SK-N-SH (cell line): ENCODE measurements around the gene SPOUT1. TPM values are rescaled to one million over a fixed set of nuclear protein-coding genes. Genes with fewer than 3 reads are reported as not detected.
A peak's percentile ranks its signal among the peaks of the same experiment; 100 is the strongest.

Experiments used
- CTCF ChIA-PET: fragments of 300-600, 350-600 bp; formaldehyde crosslinking; extraction: SDS; loops from one replicate; lab custom pipeline; 2021; lab: Yijun Ruan, JAX
- POLR2A ChIA-PET: fragments of 350-600 bp; sonication (Branson Sonifier 250); formaldehyde crosslinking; extraction: SDS; loops from one replicate; lab custom pipeline; 2020; ENCODE audit warnings: antibody characterized with exemption, inconsistent platforms; lab: Yijun Ruan, JAX
- DNase-seq: peaks from one replicate; pipeline ENCODE4 v3.0.0; 2012
- H2AFZ ChIP-seq: fragments of 200-600 bp; sonication (generic); 2 replicates; pipeline ENCODE4 v1.8.1; 2016; ENCODE audit warnings: antibody characterized with exemption, mild to moderate bottlenecking, low read depth
- H3F3A ChIP-seq: fragments of 200-600 bp; sonication (generic); replicated peaks from 2 replicates; pipeline ENCODE3; 2016; ENCODE audit warnings: antibody characterized with exemption, mild to moderate bottlenecking; ENCODE audit not compliant: insufficient read depth
- H3K27ac ChIP-seq, 2 experiments: fragments of 200-500 bp in 1 of 2; fragments of 200-600 bp in 1 of 2; sonication (Bioruptor generic) in 1 of 2; sonication (generic), shearing (Covaris generic) in 1 of 2; 2 replicates each; pipeline versions ENCODE4 v1.5.1 to v1.6.1; 2014 to 2016; ENCODE audit warnings: low read depth in 2 of 2, inconsistent platforms in 1 of 2, low read length in 1 of 2, mild to moderate bottlenecking in 1 of 2, mixed read lengths in 1 of 2
- H3K27me3 ChIP-seq: fragments of 200-600 bp; sonication (generic), shearing (Covaris generic); 2 replicates; pipeline ENCODE4 v1.6.1; 2016; ENCODE audit warnings: mixed run types; ENCODE audit not compliant: insufficient read depth
- H3K36me3 ChIP-seq, 2 experiments: fragments of 200-500 bp in 1 of 2; fragments of 200-600 bp in 1 of 2; sonication (Bioruptor generic) in 1 of 2; sonication (generic) in 1 of 2; replicated peaks in 1 of 2; 2 replicates each; pipeline versions ENCODE3 to v1.5.1; 2014 to 2016; ENCODE audit warnings: low read length in 1 of 2, mild to moderate bottlenecking in 1 of 2; ENCODE audit not compliant: insufficient read depth in 2 of 2, control insufficient read depth in 1 of 2
- H3K4me1 ChIP-seq, 2 experiments: fragments of 200-500 bp in 1 of 2; fragments of 200-600 bp in 1 of 2; sonication (Bioruptor generic) in 1 of 2; sonication (generic), shearing (Covaris generic) in 1 of 2; 2 replicates each; pipeline versions ENCODE4 v1.5.1 to v1.6.1; 2014 to 2016; ENCODE audit warnings: low read depth in 1 of 2, low read length in 1 of 2, mixed run types in 1 of 2; ENCODE audit not compliant: insufficient read depth in 2 of 2, control insufficient read depth in 1 of 2
- H3K4me2 ChIP-seq: fragments of 200-600 bp; sonication (generic), shearing (Covaris generic); 2 replicates; pipeline ENCODE4 v1.6.1; 2017; ENCODE audit warnings: mixed run types
- H3K4me3 ChIP-seq, 2 experiments: fragments of 200-500 bp in 1 of 2; fragments of 200-600 bp in 1 of 2; sonication (Bioruptor generic) in 1 of 2; sonication (generic), shearing (Covaris generic) in 1 of 2; 2 replicates each; pipeline versions ENCODE4 v1.5.1 to v1.8.1; 2014 to 2016; ENCODE audit warnings: low read depth in 2 of 2, inconsistent platforms in 1 of 2, low read length in 1 of 2, mild to moderate bottlenecking in 1 of 2, mixed read lengths in 1 of 2, moderate library complexity in 1 of 2
- H3K79me2 ChIP-seq: fragments of 200-600 bp; sonication (generic); 2 replicates; pipeline ENCODE4 v1.8.1; 2017; ENCODE audit warnings: mild to moderate bottlenecking; ENCODE audit not compliant: insufficient read depth
- H3K9ac ChIP-seq: fragments of 200-600 bp; sonication (generic); 2 replicates; pipeline ENCODE4 v1.6.1; 2017; ENCODE audit warnings: mixed run types
- H3K9me2 ChIP-seq: fragments of 200-600 bp; sonication (generic); 2 replicates; pipeline ENCODE4 v1.6.1; 2017; ENCODE audit warnings: mixed run types
- H3K9me3 ChIP-seq: fragments of 200-600 bp; sonication (generic); 2 replicates; pipeline ENCODE4 v1.6.1; 2017; ENCODE audit warnings: mixed run types, mild to moderate bottlenecking, moderate library complexity
- H4K20me1 ChIP-seq: fragments of 200-600 bp; sonication (generic); 2 replicates; pipeline ENCODE4 v1.6.1; 2017; ENCODE audit warnings: mild to moderate bottlenecking, mixed run types; ENCODE audit not compliant: insufficient read depth
- CHD2 ChIP-seq: fragments of 150-350 bp; IDR thresholded peaks from 2 replicates; pipeline ENCODE4 v1.6.1; 2018; ENCODE audit warnings: low read length; ENCODE audit not compliant: partially characterized antibody
- ELF1 ChIP-seq: IDR thresholded peaks from 2 replicates; pipeline ENCODE4 v1.4.0; 2012
- EZH2phosphoT487 ChIP-seq: fragments of 200-600 bp; sonication (generic); IDR thresholded peaks from 2 replicates; pipeline ENCODE4 v1.6.1; 2017; ENCODE audit warnings: low read depth, mixed run types, mild to moderate bottlenecking, antibody characterized with exemption, moderate library complexity, borderline replicate concordance
- FOXJ3 ChIP-seq: sonication (generic); formaldehyde crosslinking; IDR thresholded peaks from 2 replicates; pipeline ENCODE4 v1.5.1; 2020; ENCODE audit warnings: mild to moderate bottlenecking, missing genetic modification reagents
- FOXM1 ChIP-seq: IDR thresholded peaks from 2 replicates; pipeline ENCODE4 v1.4.0; 2012; ENCODE audit warnings: low read depth, mild to moderate bottlenecking
- GABPA ChIP-seq: IDR thresholded peaks from 2 replicates; pipeline ENCODE4 v1.4.0; 2012; ENCODE audit warnings: low read depth, mild to moderate bottlenecking
- IRF3 ChIP-seq: fragments of 150-350 bp; IDR thresholded peaks from 2 replicates; pipeline ENCODE4 v1.6.1; 2016; ENCODE audit warnings: mild to moderate bottlenecking, low read depth, low read length
- JUND ChIP-seq: IDR thresholded peaks from 2 replicates; pipeline ENCODE4 v1.4.0; 2012
- MEF2A ChIP-seq: IDR thresholded peaks from 2 replicates; pipeline ENCODE4 v1.4.0; 2012; ENCODE audit warnings: low read depth, borderline replicate concordance
- NFIC ChIP-seq: IDR thresholded peaks from 2 replicates; pipeline ENCODE4 v1.4.0; 2012; ENCODE audit warnings: borderline replicate concordance
- REST ChIP-seq: IDR thresholded peaks from 2 replicates; pipeline ENCODE4 v1.6.1; 2012; ENCODE audit warnings: mild to moderate bottlenecking, low read depth, low read length, moderate library complexity
- RFX5 ChIP-seq: IDR thresholded peaks from 2 replicates; pipeline ENCODE4 v1.6.1; 2012; ENCODE audit warnings: mild to moderate bottlenecking, improper control_type of control experiment, low read length
- SMC3 ChIP-seq: IDR thresholded peaks from 2 replicates; pipeline ENCODE4 v1.6.1; 2012; ENCODE audit warnings: low read depth, low read length, improper control_type of control experiment
- TEAD4 ChIP-seq: IDR thresholded peaks from 2 replicates; pipeline ENCODE4 v1.4.0; 2012; ENCODE audit warnings: mild to moderate bottlenecking, borderline replicate concordance; ENCODE audit not compliant: insufficient read depth
- USF1 ChIP-seq: IDR thresholded peaks from 2 replicates; pipeline ENCODE4 v1.4.0; 2012; ENCODE audit warnings: low read depth, borderline replicate concordance
- YY1 ChIP-seq: IDR thresholded peaks from 2 replicates; pipeline ENCODE4 v1.4.0; 2012; ENCODE audit warnings: low read depth, mild to moderate bottlenecking
- ZBTB33 ChIP-seq: IDR thresholded peaks from 2 replicates; pipeline ENCODE4 v1.4.0; 2012; ENCODE audit warnings: low read depth, borderline replicate concordance
- WGBS: methylation state at CpG from one replicate; pipeline ENCODE4 v1.1.6; 2017; ENCODE audit warnings: low lambda C conversion rate; 5-methylcytosine and 5-hydroxymethylcytosine counted together
- polyA plus RNA-seq, 3 experiments: library from polyadenylated mRNA; depleted of rRNA; stranded (reverse); fragments of >200 nt; gene quantifications; 2 replicates each; pipeline ENCODE4 v1.2.3, GENCODE V29; 2012
- TF ChIP-seq, protein P1 (sequence below): IDR thresholded peaks from 2 replicates; pipeline ENCODE4; 2012

SPOUT1 gene
- polyA plus RNA-seq, 1 of the 3 experiments (the other 2 are of a cell fraction), result 44.2 TPM

DNA sequence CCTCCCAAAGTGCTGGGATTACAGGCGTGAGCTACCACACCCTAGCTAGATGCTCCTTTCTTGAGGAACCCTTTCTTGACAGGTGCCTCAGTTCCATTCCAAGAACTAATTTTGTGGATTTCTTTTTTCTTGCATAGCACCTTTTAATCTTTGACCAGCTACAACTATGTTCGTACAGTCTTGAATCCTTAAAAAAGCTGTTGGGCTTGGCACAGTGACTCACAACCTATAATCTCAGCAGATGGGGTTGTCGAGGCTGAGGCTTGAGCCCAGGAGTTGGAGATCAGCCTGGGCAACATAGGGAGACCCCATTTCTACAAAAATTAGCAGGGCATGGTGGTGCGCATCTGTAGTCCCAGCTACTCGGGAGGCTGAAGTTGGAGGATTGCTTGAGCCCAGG lies 56.5 kb downstream of the SPOUT1 start:
- POLR2A ChIA-PET, result no interaction called here
- CTCF ChIA-PET, result interaction anchor here (0.6 kb wide), 1 partner anchor 31 kb away, joined by 4 read pairs; no protein-coding TSS in a partner anchor
- H3K36me3 ChIP-seq, result no peaks in the 10 kb centered on the region

More for the DNA sequence above, 56.5 kb downstream of the SPOUT1 start:
- no peak overlapping the region for H3K27ac ChIP-seq
- H2AFZ ChIP-seq, result peak overlapping the region; percentile 100; the same call in 1 of the 2 replicates
- H3K9me3 ChIP-seq, result no peaks in the 10 kb centered on the region
- H4K20me1 ChIP-seq, result no peaks in the 10 kb centered on the region
- WGBS, result 81% methylated on average over 5 of the region's 5 CpGs
- H3F3A ChIP-seq, result peaks cover 11% of the 10 kb centered on the region
- H3K9ac ChIP-seq, result no peak overlapping the region
- H3K27me3 ChIP-seq, result no peaks in the 10 kb centered on the region
- TF ChIP-seq FOXM1, result no peak
- no peak for TF ChIP-seq IRF3
- no peak for TF ChIP-seq FOXJ3 (CRISPR knock-in tag)
- no peak for TF ChIP-seq JUND
- no peak for TF ChIP-seq TEAD4
- TF ChIP-seq, protein P1, sequence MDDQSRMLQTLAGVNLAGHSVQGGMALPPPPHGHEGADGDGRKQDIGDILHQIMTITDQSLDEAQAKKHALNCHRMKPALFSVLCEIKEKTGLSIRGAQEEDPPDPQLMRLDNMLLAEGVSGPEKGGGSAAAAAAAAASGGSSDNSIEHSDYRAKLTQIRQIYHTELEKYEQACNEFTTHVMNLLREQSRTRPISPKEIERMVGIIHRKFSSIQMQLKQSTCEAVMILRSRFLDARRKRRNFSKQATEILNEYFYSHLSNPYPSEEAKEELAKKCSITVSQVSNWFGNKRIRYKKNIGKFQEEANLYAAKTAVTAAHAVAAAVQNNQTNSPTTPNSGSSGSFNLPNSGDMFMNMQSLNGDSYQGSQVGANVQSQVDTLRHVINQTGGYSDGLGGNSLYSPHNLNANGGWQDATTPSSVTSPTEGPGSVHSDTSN, result no peak
- TF ChIP-seq EZH2phosphoT487, result no peak
- no peak for TF ChIP-seq REST
- no peak for TF ChIP-seq ZBTB33
- no peak for TF ChIP-seq ELF1
- no peak for TF ChIP-seq YY1
- no peak for TF ChIP-seq RFX5
- no peak for TF ChIP-seq USF1
- TF ChIP-seq CHD2, result no peak
- TF ChIP-seq SMC3, result no peak
- no peak for TF ChIP-seq NFIC
- TF ChIP-seq GABPA, result no peak
- TF ChIP-seq MEF2A, result no peak
- TF ChIP-seq, all 33 proteins: peak for 0
- DNase-seq, result no peak
- Histone ChIP-seq H3K9me2 (no peaks in the 10 kb centered on the region), H3K4me1 (peaks cover 0 to 7% of the 10 kb centered on the region in 2 experiments; a peak in 1 of 4 replicates), H3K79me2 (peaks cover 26% of the 10 kb centered on the region), H3K4me3 (no peak overlapping the region), H3K4me2 (no peak overlapping the region)
